ENCODE results near the gene SLC27A3. TPM values are rescaled to one million over a fixed set of nuclear protein-coding genes. Genes with fewer than 3 reads are reported as not detected.

The SLC27A3 gene
- total and polyA plus RNA-seq, 11 donors = 7.9 to 37.1 (median 11.0) TPM

GRCh38 chr1:153771841-153772593 lies 3.2 kb upstream of the SLC27A3 start:
- Histone ChIP-seq H3K27me3 (no peaks in the 10 kb centered on the region), H3K36me3 (peaks cover 0 to 60% (median 51%) of the 10 kb centered on the region in 9 donors), H3K9me3 (no peaks in the 10 kb centered on the region), H3K4me3 (no peak overlapping the region), H3K27ac (peak overlapping the region; percentile 1 to 95 (median 82)), H3K4me1 (peaks cover 8 to 89% (median 56%) of the 10 kb centered on the region in 12 donors)
- DNase-seq = peak in 1 of 5 donors; percentile 72
- peak in 1 of 4 donors; percentile 45 for ATAC-seq
- TF ChIP-seq POLR2A (IDR thresholded peaks at IDR 0.05) (no peak), CTCF (IDR thresholded peaks at IDR 0.05) (peak; percentile 20 to 69 (median 54))
- intact Hi-C loops (cut with DNase I) = loop anchor here in 9 of 10 donors (1.0 to 5.0 kb wide), 7 partner anchors 21 to 200 kb away; partner anchors contain the start of gene NPR1 (in 7 of the 9)
- 59 to 72% (median 63%) methylated on average over 17 to 21 of the region's 21 CpGs for WGBS, 4 donors

- no peak overlapping the region for H3K4me3 ChIP-seq
- H3K36me3 ChIP-seq = peaks cover 0 to 47% (median 38%) of the 10 kb centered on the region in 9 donors
- 52 to 68% (median 58%) methylated on average over 10 to 12 of the region's 12 CpGs for WGBS, 4 donors
- peak in 1 of 5 donors; percentile 45 for DNase-seq
- no peaks in the 10 kb centered on the region for H3K9me3 ChIP-seq
- ATAC-seq = peak in 1 of 4 donors; percentile 41
- no peaks in the 10 kb centered on the region for H3K27me3 ChIP-seq
- TF ChIP-seq POLR2A (IDR thresholded peaks at IDR 0.05) = no peak
- TF ChIP-seq CTCF (IDR thresholded peaks at IDR 0.05) = no peak
- H3K4me1 ChIP-seq = peaks cover 8 to 92% (median 66%) of the 10 kb centered on the region in 12 donors
- peak overlapping the region; percentile 69 to 95 (median 84) for H3K27ac ChIP-seq
- intact Hi-C loops (cut with DNase I) = loop anchor here in 7 of 10 donors (2.0 to 5.0 kb wide), 5 partner anchors 23 to 201 kb away; partner anchors contain the start of gene NPR1 (in 5 of the 7)
Measured at GRCh38 chr1:153773096-153773921, 1.9 kb upstream of the SLC27A3 start.

GRCh38 chr1:153774026-153774595 lies 1.1 kb upstream of the SLC27A3 start:
- Histone ChIP-seq H3K36me3 (peaks cover 0 to 39% (median 34%) of the 10 kb centered on the region in 9 donors), H3K4me3 (peak overlapping the region in 4 of 12 donors; percentile 77 to 91 (median 83)), H3K4me1 (peaks cover 8 to 89% (median 66%) of the 10 kb centered on the region in 12 donors), H3K27me3 (no peaks in the 10 kb centered on the region), H3K9me3 (no peaks in the 10 kb centered on the region), H3K27ac (peak overlapping the region in 11 of 12 donors; percentile 74 to 95 (median 86))
- no peak for TF ChIP-seq CTCF (IDR thresholded peaks at IDR 0.05)
- TF ChIP-seq POLR2A (IDR thresholded peaks at IDR 0.05) = no peak
- intact Hi-C loops (cut with DNase I) = loop anchor here in 6 of 10 donors (2.0 to 5.0 kb wide), 4 partner anchors 13 to 202 kb away; partner anchors contain the start of gene NPR1 (in 3 of the 6)
- DNase-seq (no peak), ATAC-seq (no peak)
- WGBS, 4 donors = 59 to 66% (median 62%) methylated on average over 8 of the region's 8 CpGs

All from heart left ventricle (tissue), 16 donors.